SK-N-MC (cell line): ENCODE measurements around the gene TACC2.

Source experiments
- EZH2 ChIP-seq: fragments of 200-600 bp; sonication (generic); IDR thresholded peaks from one replicate; pipeline ENCODE4 v1.6.1; 2017; ENCODE audit warnings: antibody characterized with exemption
- POLR2AphosphoS5 ChIP-seq: IDR thresholded peaks from 2 replicates; pipeline ENCODE4 v1.6.1; 2012; ENCODE audit warnings: mild to moderate bottlenecking, low read depth, low read length, borderline replicate concordance

DNA sequence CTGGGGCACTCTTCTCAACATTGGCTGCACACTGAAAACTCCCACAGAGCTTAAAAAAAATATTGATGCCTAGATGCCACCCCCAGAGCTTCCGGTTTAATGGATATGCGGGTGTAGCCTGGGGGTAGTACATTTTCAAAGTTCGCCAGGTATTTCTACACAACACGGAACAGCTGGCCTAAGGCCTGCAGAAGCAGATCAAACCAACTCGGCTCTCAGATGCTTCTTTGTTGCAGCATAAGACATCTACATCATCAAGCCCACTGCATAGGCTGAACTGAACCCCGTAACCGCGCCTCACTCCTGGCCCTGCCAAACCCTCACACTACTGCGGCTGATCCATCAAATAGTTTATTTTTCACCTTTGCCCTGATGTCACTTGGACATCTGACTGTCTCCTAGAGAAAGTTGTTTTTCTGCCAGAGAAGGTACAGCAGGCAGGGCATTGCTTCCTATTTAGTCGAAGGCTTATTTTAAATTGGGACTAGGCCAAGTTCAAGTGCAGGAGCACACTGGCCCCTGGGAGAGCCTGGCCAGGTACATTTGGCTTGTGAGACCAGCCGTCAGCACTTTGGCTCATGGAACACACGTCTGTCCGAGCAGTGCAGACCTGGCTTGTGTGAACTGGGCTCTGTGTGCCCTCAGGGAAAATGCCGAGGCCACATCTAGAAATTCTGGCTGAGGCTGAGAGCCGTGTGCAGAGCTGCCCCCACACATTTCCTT, 113.3 kb downstream of the TACC2 start:
- TF ChIP-seq EZH2 (no peak), POLR2AphosphoS5 (no peak)
